ENCODE measurements around the gene ZNF778. TPM values are rescaled to one million over a fixed set of nuclear protein-coding genes. Genes with fewer than 3 reads are reported as not detected.

ZNF778 gene
- total and polyA plus RNA-seq, 2 of the 8 experiments (the other 6 are each of a cell fraction or from before 2014, with no cell fraction given), result 9.5 to 21.9 TPM

DNA sequence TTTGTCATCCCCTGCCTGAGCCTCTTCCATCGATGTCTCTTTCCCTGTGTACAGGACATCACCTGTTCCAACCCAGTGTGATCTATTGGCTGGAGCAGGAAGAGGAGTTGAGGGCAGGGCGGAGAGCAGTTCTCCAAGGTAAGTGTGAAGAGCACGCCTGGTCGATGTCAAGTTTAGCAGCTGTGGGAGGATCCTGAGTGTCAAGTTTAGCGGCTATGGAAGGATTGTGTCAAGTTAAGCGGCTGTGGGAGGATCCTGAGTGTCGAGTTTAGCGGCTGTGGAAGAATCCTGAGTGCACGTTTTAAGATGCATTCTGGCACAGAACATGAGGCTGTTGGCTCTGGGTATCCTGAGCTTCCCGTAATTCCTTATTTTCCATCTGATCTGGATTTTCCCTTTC is 7.2 kb downstream of the ZNF778 start:
- FAIRE-seq (no peak), DNase-seq (ENCODE audit: low read depth in 1 of 2, low spot score in 2 of 2) (no peak)
- H4K5ac ChIP-seq (ENCODE audit: insufficient read length, low read depth, low read length), result no peak overlapping the region
- CTCF ChIA-PET (ENCODE audit: partially characterized antibody), result interaction anchor here (1.4 kb wide), 1 partner anchor 409 kb away, joined by 3 read pairs; no protein-coding TSS in a partner anchor
- H2AK5ac ChIP-seq (ENCODE audit: low read depth, low read length), result no peak overlapping the region
- H3K79me2 ChIP-seq (ENCODE audit: control insufficient read depth in 1 of 2, insufficient read depth in 2 of 2, low read length in 2 of 2), result peaks cover 0 to 7% of the 10 kb centered on the region in 2 experiments; a peak in 1 of 4 replicates
- H3K4me1 ChIP-seq (replicated peaks in 1 of 4; ENCODE audit: control insufficient read depth in 3 of 4, insufficient read depth in 4 of 4, low read length in 3 of 4), result no peaks in the 10 kb centered on the region
- peaks cover 0 to 5% of the 10 kb centered on the region in 2 experiments for H4K20me1 ChIP-seq (replicated peaks in 1 of 2; ENCODE audit: control insufficient read depth in 1 of 2, insufficient read depth in 2 of 2, low read length in 2 of 2)
- no peak overlapping the region for H2BK12ac ChIP-seq (ENCODE audit: low read depth, low read length)
- H3K56ac ChIP-seq (replicated peaks; ENCODE audit: insufficient read length, low read depth, low read length), result no peak overlapping the region
- H3K23me2 ChIP-seq (ENCODE audit: low read depth, low read length), result no peaks in the 10 kb centered on the region
- H3K23ac ChIP-seq (ENCODE audit: insufficient read length), result no peak overlapping the region
- no peak overlapping the region for H3K9ac ChIP-seq (replicated peaks in 1 of 4; ENCODE audit: extremely low read depth in 1 of 4, low read depth in 3 of 4, low read length in 3 of 4)
- H3K79me1 ChIP-seq (ENCODE audit: low read depth, low read length), result peaks cover 5% of the 10 kb centered on the region; the same call in 1 of the 2 replicates
- H3K27ac ChIP-seq (ENCODE audit: low read depth, low read length), result no peak overlapping the region
- no peak overlapping the region for H3K4me2 ChIP-seq (ENCODE audit: insufficient read depth in 1 of 2, low read depth in 2 of 2, low read length in 2 of 2)
- no peaks in the 10 kb centered on the region for H3K27me3 ChIP-seq (replicated peaks in 1 of 4; ENCODE audit: control insufficient read depth in 3 of 4, extremely low read depth in 1 of 4, insufficient read depth in 3 of 4, low read length in 3 of 4)
- TF ChIP-seq NRF1 (IDR thresholded peaks at IDR 0.05; ENCODE audit: low read depth, low read length) (no peak), SP2 (IDR thresholded peaks at IDR 0.05; ENCODE audit: low read length) (no peak)
- TF ChIP-seq, protein P1, sequence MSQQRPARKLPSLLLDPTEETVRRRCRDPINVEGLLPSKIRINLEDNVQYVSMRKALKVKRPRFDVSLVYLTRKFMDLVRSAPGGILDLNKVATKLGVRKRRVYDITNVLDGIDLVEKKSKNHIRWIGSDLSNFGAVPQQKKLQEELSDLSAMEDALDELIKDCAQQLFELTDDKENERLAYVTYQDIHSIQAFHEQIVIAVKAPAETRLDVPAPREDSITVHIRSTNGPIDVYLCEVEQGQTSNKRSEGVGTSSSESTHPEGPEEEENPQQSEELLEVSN (IDR thresholded peaks at IDR 0.05), result no peak
- H3K4me3 ChIP-seq (ENCODE audit: extremely low read depth in 1 of 4, insufficient read depth in 2 of 4, low read depth in 3 of 4, low read length in 4 of 4), result no peak overlapping the region
- no peak overlapping the region for H2BK120ac ChIP-seq (replicated peaks; ENCODE audit: low read depth, low read length)
- POLR2A ChIA-PET (ENCODE audit: partially characterized antibody), result interaction anchor here (0.7 kb wide), 1 partner anchor 69 kb away, joined by 3 read pairs; no protein-coding TSS in a partner anchor
- WGBS, 2 experiments (ENCODE audit: extremely low coverage in 1 of 2, insufficient coverage in 1 of 2, insufficient read length in 1 of 2, insufficient replicate concordance in 2 of 2, low coverage in 1 of 2, low lambda C conversion rate in 2 of 2, missing lambda C conversion rate in 1 of 2), result 98% methylated on average over 10 of the region's 10 CpGs; no CpG with 5 or more reads in 1 of the 2 experiments
- no peak overlapping the region for H2BK20ac ChIP-seq (ENCODE audit: low read length)
- H4K91ac ChIP-seq (replicated peaks; ENCODE audit: insufficient read length, low read length), result no peak overlapping the region
- no peak overlapping the region for H3K18ac ChIP-seq (ENCODE audit: extremely low read depth, low read length)
- H4K8ac ChIP-seq (ENCODE audit: extremely low read depth, insufficient read depth, low read length), result no peak overlapping the region
- H3K4ac ChIP-seq (replicated peaks; ENCODE audit: insufficient read length, low read depth, low read length), result no peak overlapping the region
- peaks cover 19 to 55% (median 43%) of the 10 kb centered on the region in 4 experiments for H3K36me3 ChIP-seq (ENCODE audit: control insufficient read depth in 2 of 4, insufficient read depth in 4 of 4, low read length in 3 of 4)
- H2AFZ ChIP-seq (ENCODE audit: low read length), result no peak overlapping the region
- H2BK5ac ChIP-seq (ENCODE audit: low read depth, low read length), result no peak overlapping the region
- H3K14ac ChIP-seq (ENCODE audit: insufficient read length), result no peak overlapping the region
- H3K9me3 ChIP-seq (ENCODE audit: insufficient read depth in 2 of 2, low read depth in 1 of 2, low read length in 1 of 2), result peaks cover 28% of the 10 kb centered on the region in 2 experiments
- H2BK15ac ChIP-seq (ENCODE audit: low read length), result no peak overlapping the region
